ENCODE results near the gene PTPN7.
"Not testable (repeated sequence)": the region's sequence is repeated elsewhere in the genome, so short reads cannot be mapped to it uniquely, and the experiment has no call there.

The PTPN7 gene

DNA sequence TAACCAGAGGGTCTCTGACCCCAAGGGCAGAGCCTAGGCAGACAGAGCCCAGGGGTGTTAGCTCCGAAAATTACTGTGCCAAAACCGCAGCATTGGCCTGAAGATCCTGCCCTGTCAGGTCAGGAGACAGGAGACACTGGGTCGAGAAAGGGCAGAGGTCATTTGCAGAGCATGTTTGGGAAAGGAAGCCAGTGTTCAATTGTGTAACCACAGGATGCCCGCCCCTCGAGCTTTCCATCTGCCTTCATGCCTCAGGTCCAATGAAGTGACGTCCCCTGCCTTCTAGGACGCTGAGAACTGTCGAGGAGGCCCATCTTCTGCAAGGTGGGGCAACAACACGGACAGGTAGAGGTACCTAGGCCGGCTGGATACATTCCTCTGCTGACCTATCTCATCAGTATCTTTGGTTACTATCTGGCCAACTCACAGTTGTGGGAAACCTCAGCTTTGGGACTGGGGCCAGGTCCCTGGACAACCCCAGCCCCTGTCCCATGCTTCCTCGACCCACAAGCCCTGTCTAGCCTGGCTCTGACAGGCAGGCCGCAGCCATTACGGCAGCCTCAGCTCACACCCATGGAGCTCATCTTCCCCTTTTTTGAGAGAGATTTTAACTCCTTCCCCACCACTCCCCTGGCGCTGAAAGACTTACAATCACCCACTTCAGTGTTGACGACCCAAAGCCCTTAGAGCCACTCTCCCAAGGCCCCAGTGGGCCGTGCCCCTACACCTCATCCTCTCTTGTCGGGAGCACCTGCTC lies 17.2 kb downstream of the PTPN7 start:
- DNase-seq = no peak
- TF ChIP-seq, protein P1, sequence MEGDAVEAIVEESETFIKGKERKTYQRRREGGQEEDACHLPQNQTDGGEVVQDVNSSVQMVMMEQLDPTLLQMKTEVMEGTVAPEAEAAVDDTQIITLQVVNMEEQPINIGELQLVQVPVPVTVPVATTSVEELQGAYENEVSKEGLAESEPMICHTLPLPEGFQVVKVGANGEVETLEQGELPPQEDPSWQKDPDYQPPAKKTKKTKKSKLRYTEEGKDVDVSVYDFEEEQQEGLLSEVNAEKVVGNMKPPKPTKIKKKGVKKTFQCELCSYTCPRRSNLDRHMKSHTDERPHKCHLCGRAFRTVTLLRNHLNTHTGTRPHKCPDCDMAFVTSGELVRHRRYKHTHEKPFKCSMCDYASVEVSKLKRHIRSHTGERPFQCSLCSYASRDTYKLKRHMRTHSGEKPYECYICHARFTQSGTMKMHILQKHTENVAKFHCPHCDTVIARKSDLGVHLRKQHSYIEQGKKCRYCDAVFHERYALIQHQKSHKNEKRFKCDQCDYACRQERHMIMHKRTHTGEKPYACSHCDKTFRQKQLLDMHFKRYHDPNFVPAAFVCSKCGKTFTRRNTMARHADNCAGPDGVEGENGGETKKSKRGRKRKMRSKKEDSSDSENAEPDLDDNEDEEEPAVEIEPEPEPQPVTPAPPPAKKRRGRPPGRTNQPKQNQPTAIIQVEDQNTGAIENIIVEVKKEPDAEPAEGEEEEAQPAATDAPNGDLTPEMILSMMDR (IDR thresholded peaks at IDR 0.05; ENCODE audit: low read depth, low read length) = no peak
- Histone ChIP-seq H3K27ac (peak overlapping the region; percentile 75), H3K4me3 (ENCODE audit: low read depth, low read length) (peak overlapping the region; percentile 82), H3K27me3 (ENCODE audit: insufficient read depth, low read depth, severe bottlenecking) (no peaks in the 10 kb centered on the region), H3K9me3 (ENCODE audit: severe bottlenecking) (no peaks in the 10 kb centered on the region), H3K36me3 (peaks cover 34% of the 10 kb centered on the region)

DNA sequence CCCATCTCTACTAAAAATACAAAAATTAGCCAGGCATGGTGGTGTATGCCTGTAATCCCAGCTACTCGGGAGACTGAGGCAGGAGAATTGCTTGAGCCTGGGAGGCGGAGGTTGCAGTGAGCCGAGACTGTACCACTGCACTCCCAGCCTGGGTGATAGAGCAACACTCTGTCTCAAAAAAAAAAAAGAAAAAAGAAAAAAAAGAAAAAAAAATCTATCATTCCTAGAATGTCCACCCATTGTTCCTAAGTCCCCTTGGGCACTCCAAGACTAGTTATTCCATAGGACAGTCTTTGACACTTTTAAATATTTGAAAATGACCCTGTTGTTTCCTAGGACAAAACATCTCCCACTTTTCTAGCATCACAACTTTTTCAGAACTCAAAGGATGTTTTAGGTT lies 18.9 kb downstream of the PTPN7 start:
- H3K9me3 ChIP-seq (ENCODE audit: severe bottlenecking); DNase-seq: not testable (repeated sequence)

DNA sequence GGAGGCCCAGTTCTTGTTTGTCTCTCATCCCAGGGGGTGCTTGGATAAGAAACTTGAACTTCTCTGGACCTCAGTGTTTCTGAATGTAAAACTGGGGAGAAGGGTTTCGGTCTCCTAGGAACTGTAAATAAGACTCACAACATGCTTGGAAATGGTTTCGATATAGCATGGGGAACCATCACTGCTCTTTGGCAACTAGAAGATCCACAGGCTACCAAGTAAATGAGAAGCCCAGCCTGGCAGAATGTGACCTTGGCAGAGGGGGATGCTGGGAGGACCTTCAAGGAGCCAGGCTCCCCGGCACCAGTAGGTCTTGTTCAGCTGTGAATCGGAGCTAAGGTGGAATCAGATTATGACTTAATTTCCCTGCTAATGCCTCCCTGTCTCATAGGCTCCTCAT lies 19.6 kb downstream of the PTPN7 start:
- Histone ChIP-seq H3K9me3 (ENCODE audit: severe bottlenecking) (no peaks in the 10 kb centered on the region), H3K4me3 (ENCODE audit: low read depth, low read length) (no peak overlapping the region), H3K27me3 (ENCODE audit: insufficient read depth, low read depth, severe bottlenecking) (no peaks in the 10 kb centered on the region), H3K27ac (no peak overlapping the region), H3K36me3 (peaks cover 55% of the 10 kb centered on the region)
- TF ChIP-seq, protein P1 (IDR thresholded peaks at IDR 0.05; ENCODE audit: low read depth, low read length) = no peak
- DNase-seq = no peak

More for the DNA sequence above, 18.9 kb downstream of the PTPN7 start:
- H3K36me3 ChIP-seq = peaks cover 51% of the 10 kb centered on the region
- H3K4me3 ChIP-seq (ENCODE audit: low read depth, low read length); H3K27me3 ChIP-seq (ENCODE audit: insufficient read depth, low read depth, severe bottlenecking); H3K27ac ChIP-seq: not testable (repeated sequence)

DNA sequence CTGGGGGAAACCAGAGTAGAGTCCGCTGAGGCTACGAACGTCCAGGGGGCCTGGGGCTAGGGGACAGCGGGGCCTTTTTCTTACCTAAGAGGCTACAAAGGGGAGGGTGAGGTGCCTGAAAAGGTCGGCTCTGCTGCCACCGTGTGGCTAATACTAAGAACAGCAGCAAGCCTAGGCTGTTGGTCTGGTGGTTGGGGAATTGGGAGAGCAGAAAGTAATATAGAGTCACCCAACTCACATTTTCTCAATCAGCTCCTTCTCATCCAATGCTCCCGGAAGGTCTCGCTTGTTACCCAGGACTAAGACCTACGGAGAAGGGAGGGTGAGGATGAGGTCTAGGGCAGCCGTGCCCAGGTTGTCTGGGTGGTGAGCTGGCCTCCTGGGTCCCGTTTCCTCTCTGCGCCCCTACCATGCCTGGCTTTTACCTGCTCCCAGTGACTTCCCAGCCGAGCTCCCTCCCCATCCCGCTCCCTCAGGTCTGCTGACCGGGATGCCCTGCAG lies 25.1 kb downstream of the PTPN7 start:
- peaks cover 73% of the 10 kb centered on the region for H3K36me3 ChIP-seq
- TF ChIP-seq, protein P1 (IDR thresholded peaks at IDR 0.05; ENCODE audit: low read depth, low read length) = peak; percentile 98
- peak; percentile 88 for DNase-seq
- no peak overlapping the region for H3K4me3 ChIP-seq (ENCODE audit: low read depth, low read length)
- no peaks in the 10 kb centered on the region for H3K27me3 ChIP-seq (ENCODE audit: insufficient read depth, low read depth, severe bottlenecking)
- peak overlapping the region; percentile 64 for H3K27ac ChIP-seq
- no peaks in the 10 kb centered on the region for H3K9me3 ChIP-seq (ENCODE audit: severe bottlenecking)

DNA sequence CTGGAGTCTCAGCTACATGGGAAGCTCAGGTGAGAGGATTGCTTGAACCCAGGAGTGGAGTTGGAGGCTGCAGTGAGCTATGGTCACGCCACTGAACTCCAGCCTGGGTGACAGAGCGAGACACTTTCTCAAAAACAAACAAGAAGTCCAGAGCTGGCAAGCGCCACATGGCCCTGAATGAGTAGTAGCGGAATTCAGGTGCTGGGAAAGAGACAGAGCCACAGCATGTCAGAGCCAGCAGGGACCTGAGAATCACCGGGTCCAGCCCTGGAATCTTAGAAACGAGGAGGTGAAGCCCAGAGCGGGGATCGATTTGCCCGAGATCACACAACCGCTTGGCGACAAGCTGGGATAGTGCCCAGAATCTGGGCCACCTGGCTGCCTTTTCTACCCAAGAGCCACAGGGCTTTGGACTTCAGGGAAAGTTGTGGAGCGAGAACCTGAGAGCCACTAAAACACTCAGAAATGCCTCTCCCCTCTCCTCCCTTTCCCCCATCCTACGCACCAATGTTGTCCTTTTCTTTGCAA lies 25.7 kb downstream of the PTPN7 start:
- H3K27ac ChIP-seq = peak overlapping the region; percentile 64
- H3K36me3 ChIP-seq = peaks cover 72% of the 10 kb centered on the region
- H3K4me3 ChIP-seq (ENCODE audit: low read depth, low read length) = no peak overlapping the region
- no peaks in the 10 kb centered on the region for H3K9me3 ChIP-seq (ENCODE audit: severe bottlenecking)
- TF ChIP-seq, protein P1 (IDR thresholded peaks at IDR 0.05; ENCODE audit: low read depth, low read length) = no peak
- no peaks in the 10 kb centered on the region for H3K27me3 ChIP-seq (ENCODE audit: insufficient read depth, low read depth, severe bottlenecking)
- no peak for DNase-seq

DNA sequence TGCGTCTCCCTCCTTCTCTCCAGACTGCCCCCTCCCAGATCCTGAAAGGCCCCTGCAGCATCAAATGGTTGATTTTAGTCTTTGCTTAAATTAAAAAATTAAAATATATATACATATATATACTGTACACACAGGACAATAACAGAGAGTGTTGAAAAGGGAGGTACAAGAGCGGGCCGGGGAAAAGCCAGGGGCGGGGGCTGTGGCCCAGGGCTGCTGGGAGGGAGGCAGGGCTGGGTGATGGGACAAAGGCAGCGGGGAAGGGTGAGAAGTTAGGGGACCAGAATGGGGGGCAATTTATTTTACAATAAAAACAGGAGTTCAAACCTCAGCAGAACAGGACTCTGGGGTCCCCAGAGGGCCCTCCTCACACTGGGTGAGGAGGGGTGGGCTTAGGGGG lies 26.4 kb downstream of the PTPN7 start:
- Histone ChIP-seq H3K36me3 (peaks cover 70% of the 10 kb centered on the region), H3K9me3 (ENCODE audit: severe bottlenecking) (no peaks in the 10 kb centered on the region), H3K27ac (peak overlapping the region; percentile 92), H3K27me3 (ENCODE audit: insufficient read depth, low read depth, severe bottlenecking) (no peaks in the 10 kb centered on the region), H3K4me3 (ENCODE audit: low read depth, low read length) (no peak overlapping the region)
- TF ChIP-seq, protein P1 (IDR thresholded peaks at IDR 0.05; ENCODE audit: low read depth, low read length) = no peak
- DNase-seq = no peak

Data from WERI-Rb-1 (cell line).